ENCODE measurements around the gene CHAT.

CHAT gene

GRCh38 chr10:49696311-49696710 lies 82.5 kb downstream of the CHAT start:
- H3F3A ChIP-seq (ENCODE audit: insufficient read depth, low read length) = no peaks in the 10 kb centered on the region
- no peak for DNase-seq
- no peak overlapping the region for H3K27ac ChIP-seq (ENCODE audit: low read length)
- no peaks in the 10 kb centered on the region for H3K79me2 ChIP-seq (ENCODE audit: low read length)
- H3K4me3 ChIP-seq (ENCODE audit: low read length) = no peak overlapping the region
- no peaks in the 10 kb centered on the region for H3K27me3 ChIP-seq (replicated peaks; ENCODE audit: insufficient read depth, low read length)
- no peak for TF ChIP-seq EZH2phosphoT487 (IDR thresholded peaks at IDR 0.05; ENCODE audit: low read length)
- TF ChIP-seq CTCF (IDR thresholded peaks at IDR 0.05; ENCODE audit: low read length) = no peak
- TF ChIP-seq EZH2 (optimal IDR thresholded peaks at IDR 0.05; ENCODE audit: low read depth, low read length) = no peak
- H3K9me2 ChIP-seq (replicated peaks; ENCODE audit: insufficient read depth, low read length) = no peaks in the 10 kb centered on the region
- H2AFZ ChIP-seq (ENCODE audit: low read length) = no peak overlapping the region
- H4K20me1 ChIP-seq (ENCODE audit: insufficient read depth, low read length) = no peaks in the 10 kb centered on the region
- no peak overlapping the region for H3K9ac ChIP-seq (ENCODE audit: low read length)
- H3K36me3 ChIP-seq (replicated peaks; ENCODE audit: insufficient read depth, low read length) = no peaks in the 10 kb centered on the region
- no peaks in the 10 kb centered on the region for H3K9me3 ChIP-seq (replicated peaks; ENCODE audit: insufficient read depth, low read length)
- no peak overlapping the region for H3K4me2 ChIP-seq (ENCODE audit: low read depth, low read length)
- no peaks in the 10 kb centered on the region for H3K4me1 ChIP-seq (ENCODE audit: low read length)

- H3K4me3 ChIP-seq (ENCODE audit: low read length) = no peak overlapping the region
- H3K9ac ChIP-seq (ENCODE audit: low read length) = no peak overlapping the region
- no peaks in the 10 kb centered on the region for H3K9me2 ChIP-seq (replicated peaks; ENCODE audit: insufficient read depth, low read length)
- DNase-seq = no peak
- H3K9me3 ChIP-seq (replicated peaks; ENCODE audit: insufficient read depth, low read length) = no peaks in the 10 kb centered on the region
- H3K4me1 ChIP-seq (ENCODE audit: low read length) = no peaks in the 10 kb centered on the region
- H3K4me2 ChIP-seq (ENCODE audit: low read depth, low read length) = no peak overlapping the region
- H2AFZ ChIP-seq (ENCODE audit: low read length) = no peak overlapping the region
- no peaks in the 10 kb centered on the region for H3K27me3 ChIP-seq (replicated peaks; ENCODE audit: insufficient read depth, low read length)
- no peaks in the 10 kb centered on the region for H3F3A ChIP-seq (ENCODE audit: insufficient read depth, low read length)
- TF ChIP-seq EZH2phosphoT487 (IDR thresholded peaks at IDR 0.05; ENCODE audit: low read length) = no peak
- TF ChIP-seq CTCF (IDR thresholded peaks at IDR 0.05; ENCODE audit: low read length) = no peak
- TF ChIP-seq EZH2 (optimal IDR thresholded peaks at IDR 0.05; ENCODE audit: low read depth, low read length) = no peak
- H3K36me3 ChIP-seq (replicated peaks; ENCODE audit: insufficient read depth, low read length) = no peaks in the 10 kb centered on the region
- no peaks in the 10 kb centered on the region for H3K79me2 ChIP-seq (ENCODE audit: low read length)
- H3K27ac ChIP-seq (ENCODE audit: low read length) = no peak overlapping the region
- H4K20me1 ChIP-seq (ENCODE audit: insufficient read depth, low read length) = no peaks in the 10 kb centered on the region
These were observed 84.8 kb downstream of the CHAT start for GRCh38 chr10:49698679-49699078.

- no peaks in the 10 kb centered on the region for H4K20me1 ChIP-seq (ENCODE audit: insufficient read depth, low read length)
- H3K4me2 ChIP-seq (ENCODE audit: low read depth, low read length) = no peak overlapping the region
- H3K9me2 ChIP-seq (replicated peaks; ENCODE audit: insufficient read depth, low read length) = no peaks in the 10 kb centered on the region
- no peaks in the 10 kb centered on the region for H3K4me1 ChIP-seq (ENCODE audit: low read length)
- H3K9me3 ChIP-seq (replicated peaks; ENCODE audit: insufficient read depth, low read length) = no peaks in the 10 kb centered on the region
- DNase-seq = no peak
- no peak overlapping the region for H3K4me3 ChIP-seq (ENCODE audit: low read length)
- no peak for TF ChIP-seq EZH2 (optimal IDR thresholded peaks at IDR 0.05; ENCODE audit: low read depth, low read length)
- no peak for TF ChIP-seq EZH2phosphoT487 (IDR thresholded peaks at IDR 0.05; ENCODE audit: low read length)
- TF ChIP-seq CTCF (IDR thresholded peaks at IDR 0.05; ENCODE audit: low read length) = no peak
- no peaks in the 10 kb centered on the region for H3K27me3 ChIP-seq (replicated peaks; ENCODE audit: insufficient read depth, low read length)
- H3K27ac ChIP-seq (ENCODE audit: low read length) = no peak overlapping the region
- no peaks in the 10 kb centered on the region for H3F3A ChIP-seq (ENCODE audit: insufficient read depth, low read length)
- H2AFZ ChIP-seq (ENCODE audit: low read length) = no peak overlapping the region
- no peaks in the 10 kb centered on the region for H3K36me3 ChIP-seq (replicated peaks; ENCODE audit: insufficient read depth, low read length)
- no peaks in the 10 kb centered on the region for H3K79me2 ChIP-seq (ENCODE audit: low read length)
- H3K9ac ChIP-seq (ENCODE audit: low read length) = no peak overlapping the region
These were observed 86.4 kb downstream of the CHAT start for GRCh38 chr10:49700211-49700610.
